Measurements from ENCODE around the gene KCNH1. TPM values are rescaled to one million over a fixed set of nuclear protein-coding genes. Genes with fewer than 3 reads are reported as not detected.

Gene KCNH1
- total and polyA plus RNA-seq, 4 donors: not detected

GRCh38 chr1:210853276-210853675, 280.7 kb downstream of the KCNH1 start:
- Histone ChIP-seq H3K4me1 (ENCODE audit: control insufficient read depth in 4 of 4, insufficient read depth in 4 of 4, low read length in 3 of 4) (no peaks in the 10 kb centered on the region), H3K36me3 (ENCODE audit: control insufficient read depth in 4 of 4, insufficient read depth in 3 of 4, low read depth in 1 of 4, low read length in 3 of 4) (no peaks in the 10 kb centered on the region), H3K9ac (ENCODE audit: low read depth in 1 of 2, low read length in 2 of 2) (no peak overlapping the region), H3K4me3 (ENCODE audit: low read depth in 1 of 3, low read length in 3 of 3) (no peak overlapping the region), H3K9me3 (ENCODE audit: control insufficient read depth in 4 of 4, low read length in 3 of 4) (no peaks in the 10 kb centered on the region), H3K27ac (ENCODE audit: low read depth in 1 of 2, low read length in 2 of 2) (no peak overlapping the region), H3K27me3 (ENCODE audit: control insufficient read depth in 4 of 4, insufficient read depth in 4 of 4, low read length in 3 of 4) (no peaks in the 10 kb centered on the region)
- DNase-seq (ENCODE audit: low spot score): no peak
- TF ChIP-seq FOXA2 (IDR thresholded peaks at IDR 0.05): no peak
- no peak for TF ChIP-seq RAD21 (IDR thresholded peaks at IDR 0.05)
- TF ChIP-seq SP1 (IDR thresholded peaks at IDR 0.05): no peak
- no peak for TF ChIP-seq YY1 (IDR thresholded peaks at IDR 0.05)
- TF ChIP-seq, protein P1, sequence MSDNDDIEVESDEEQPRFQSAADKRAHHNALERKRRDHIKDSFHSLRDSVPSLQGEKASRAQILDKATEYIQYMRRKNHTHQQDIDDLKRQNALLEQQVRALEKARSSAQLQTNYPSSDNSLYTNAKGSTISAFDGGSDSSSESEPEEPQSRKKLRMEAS (IDR thresholded peaks at IDR 0.05): no peak
- no peak for TF ChIP-seq REST (IDR thresholded peaks at IDR 0.05)
- no peak for TF ChIP-seq HNF4A (conservative IDR thresholded peaks at IDR 0.05)
- TF ChIP-seq ATF3 (IDR thresholded peaks at IDR 0.05): no peak
- TF ChIP-seq RXRA (IDR thresholded peaks at IDR 0.05): no peak

DNA sequence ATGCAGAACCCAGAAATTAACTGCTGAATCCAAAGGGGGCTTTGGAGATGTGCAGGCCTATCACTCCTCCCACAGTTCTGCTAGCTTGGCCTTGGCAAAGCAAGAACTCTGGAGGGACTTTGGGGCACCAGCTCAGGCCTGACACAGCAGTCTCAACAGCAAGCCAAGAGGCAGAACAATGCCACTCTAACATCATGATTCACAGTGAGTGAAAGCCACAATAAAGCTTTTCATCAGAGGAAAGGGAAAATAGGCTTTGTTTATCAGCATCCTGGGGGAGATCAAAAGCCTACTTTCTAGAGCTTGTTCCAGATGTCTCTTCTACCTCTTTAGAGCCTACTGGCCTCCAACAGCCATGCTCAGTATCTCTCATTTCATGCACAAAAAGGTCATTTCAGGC, 283.4 kb downstream of the KCNH1 start:
- no peak overlapping the region for H3K4me3 ChIP-seq (ENCODE audit: low read depth in 1 of 3, low read length in 3 of 3)
- no peaks in the 10 kb centered on the region for H3K36me3 ChIP-seq (ENCODE audit: control insufficient read depth in 4 of 4, insufficient read depth in 3 of 4, low read depth in 1 of 4, low read length in 3 of 4)
- no peaks in the 10 kb centered on the region for H3K9me3 ChIP-seq (ENCODE audit: control insufficient read depth in 4 of 4, low read length in 3 of 4)
- no peak overlapping the region for H3K27ac ChIP-seq (ENCODE audit: low read depth in 1 of 2, low read length in 2 of 2)
- no peaks in the 10 kb centered on the region for H3K4me1 ChIP-seq (ENCODE audit: control insufficient read depth in 4 of 4, insufficient read depth in 4 of 4, low read length in 3 of 4)
- no peak for DNase-seq (ENCODE audit: low spot score)
- TF ChIP-seq HNF4G (IDR thresholded peaks at IDR 0.05) (no peak), FOXA2 (IDR thresholded peaks at IDR 0.05) (no peak), TAF1 (conservative IDR thresholded peaks at IDR 0.05) (no peak), ATF3 (IDR thresholded peaks at IDR 0.05) (no peak), JUND (IDR thresholded peaks at IDR 0.05) (no peak)
- TF ChIP-seq, protein P1 (IDR thresholded peaks at IDR 0.05): no peak
- H3K9ac ChIP-seq (ENCODE audit: low read depth in 1 of 2, low read length in 2 of 2): no peak overlapping the region
- H3K27me3 ChIP-seq (ENCODE audit: control insufficient read depth in 4 of 4, insufficient read depth in 4 of 4, low read length in 3 of 4): no peaks in the 10 kb centered on the region

- Histone ChIP-seq H3K9me3 (ENCODE audit: control insufficient read depth in 4 of 4, low read length in 3 of 4) (no peaks in the 10 kb centered on the region), H3K36me3 (ENCODE audit: control insufficient read depth in 4 of 4, insufficient read depth in 3 of 4, low read depth in 1 of 4, low read length in 3 of 4) (no peaks in the 10 kb centered on the region), H3K27me3 (ENCODE audit: control insufficient read depth in 4 of 4, insufficient read depth in 4 of 4, low read length in 3 of 4) (no peaks in the 10 kb centered on the region), H3K9ac (ENCODE audit: low read depth in 1 of 2, low read length in 2 of 2) (no peak overlapping the region), H3K4me1 (ENCODE audit: control insufficient read depth in 4 of 4, insufficient read depth in 4 of 4, low read length in 3 of 4) (no peaks in the 10 kb centered on the region), H3K27ac (ENCODE audit: low read depth in 1 of 2, low read length in 2 of 2) (no peak overlapping the region), H3K4me3 (ENCODE audit: low read depth in 1 of 3, low read length in 3 of 3) (no peak overlapping the region)
- TF ChIP-seq, protein P1 (IDR thresholded peaks at IDR 0.05): no peak
- no peak for TF ChIP-seq JUND (IDR thresholded peaks at IDR 0.05)
- TF ChIP-seq EGR1 (IDR thresholded peaks at IDR 0.05; ENCODE audit: low read depth in 2 of 2): no peak
- DNase-seq (ENCODE audit: low spot score): no peak
- WGBS: 90% methylated on average over 3 of the region's 3 CpGs
Measured at GRCh38 chr1:210848474-210848873, 285.5 kb downstream of the KCNH1 start.
